HG03139 (cell line): ENCODE measurements around the gene NT5E.
"Not testable (repeated sequence)": the region's sequence is repeated elsewhere in the genome, so short reads cannot be mapped to it uniquely, and the experiment has no call there.

ENCODE experiments used
- ATAC-seq: cut with Tn5 transposase; IDR thresholded peaks from one replicate; pipeline ENCODE4 v1.9.1; 2021; ENCODE audit not compliant: unreplicated experiment

The NT5E gene

GRCh38 chr6:85484948-85485347, 35.1 kb downstream of the NT5E start:
- ATAC-seq: no peak

GRCh38 chr6:85490516-85491248, 40.8 kb downstream of the NT5E start:
- ATAC-seq: no peak

- no peak for ATAC-seq
Measured at GRCh38 chr6:85493389-85493788, 43.5 kb downstream of the NT5E start.

- no peak for ATAC-seq
Measured at GRCh38 chr6:85494547-85495536, 45.0 kb downstream of the NT5E start.

DNA sequence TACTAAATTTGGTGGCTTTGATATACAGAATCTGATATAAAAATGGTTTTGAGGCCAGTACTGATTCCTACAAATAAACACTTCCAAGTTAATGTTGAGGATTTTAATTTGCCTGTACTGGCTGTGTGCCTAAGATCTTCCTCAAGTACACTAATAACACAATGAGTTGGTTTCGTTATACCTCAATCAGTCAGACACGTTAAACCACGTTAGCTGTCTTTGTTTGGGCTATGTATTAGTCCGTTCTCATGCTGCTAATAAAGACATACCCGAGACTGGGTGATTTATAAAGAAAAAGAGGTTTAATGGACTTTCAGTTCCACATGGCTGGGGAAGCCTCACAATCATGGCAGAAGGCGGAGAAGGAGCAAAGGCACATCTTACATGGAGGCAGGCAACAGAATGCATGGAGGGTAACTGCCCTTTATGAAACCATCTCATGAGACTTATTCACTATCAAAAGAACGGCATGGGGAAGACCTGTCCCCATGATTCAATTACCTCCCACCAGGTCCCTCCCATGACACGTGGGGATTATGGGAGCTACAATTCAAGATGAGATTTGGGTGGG, 46.2 kb downstream of the NT5E start:
- ATAC-seq: no peak

DNA sequence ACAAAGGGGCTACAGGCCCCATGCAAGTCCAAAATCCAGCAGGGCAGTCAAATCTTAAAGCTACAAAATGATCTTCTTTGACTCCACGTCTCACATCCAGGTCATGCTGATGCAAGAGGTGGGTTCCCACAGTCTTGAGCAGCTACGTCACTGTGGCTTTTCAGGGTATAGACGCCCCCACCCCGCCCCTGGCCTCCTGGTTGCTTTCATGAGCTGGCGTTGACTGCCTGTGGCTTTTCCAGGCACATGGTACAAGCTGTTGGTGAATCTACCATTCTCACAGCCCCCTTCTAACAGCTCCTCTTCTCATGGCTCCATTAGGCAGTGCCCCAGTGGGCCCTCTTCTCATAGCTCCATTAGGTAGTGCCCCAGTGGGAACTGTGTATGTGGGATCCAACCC, 47.0 kb downstream of the NT5E start:
- no peak for ATAC-seq

DNA sequence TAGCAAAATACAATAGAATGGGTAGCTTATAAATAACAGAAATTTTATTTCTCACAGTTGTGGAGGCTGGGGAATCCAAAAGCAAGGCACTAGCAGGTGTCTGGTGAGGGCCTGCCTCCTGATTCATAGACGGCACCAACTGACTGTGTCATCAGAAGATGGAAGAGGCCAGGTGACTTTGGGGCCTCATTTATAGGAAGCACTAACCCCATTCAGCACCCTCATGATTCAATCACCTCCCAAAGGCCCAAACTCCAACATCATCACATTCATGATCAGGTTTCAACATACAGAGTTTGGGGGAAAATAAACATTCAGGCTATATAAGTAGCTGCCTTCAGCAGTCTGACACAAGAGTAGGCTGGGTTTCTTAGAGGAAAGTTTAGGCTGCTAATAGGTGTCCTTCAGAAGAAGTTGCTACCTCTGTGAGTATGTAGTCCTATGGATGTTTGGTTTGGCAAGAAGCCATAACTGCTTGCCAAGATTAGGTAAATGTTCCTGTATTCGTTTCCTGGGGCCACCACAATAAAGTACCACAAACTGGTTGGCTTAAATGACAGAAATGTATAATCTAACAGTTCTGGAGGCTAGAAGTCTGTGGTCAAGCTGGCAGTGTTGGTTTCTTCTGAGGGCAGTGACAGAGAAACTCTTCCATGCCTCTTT, 48.8 kb downstream of the NT5E start:
- ATAC-seq: no peak

DNA sequence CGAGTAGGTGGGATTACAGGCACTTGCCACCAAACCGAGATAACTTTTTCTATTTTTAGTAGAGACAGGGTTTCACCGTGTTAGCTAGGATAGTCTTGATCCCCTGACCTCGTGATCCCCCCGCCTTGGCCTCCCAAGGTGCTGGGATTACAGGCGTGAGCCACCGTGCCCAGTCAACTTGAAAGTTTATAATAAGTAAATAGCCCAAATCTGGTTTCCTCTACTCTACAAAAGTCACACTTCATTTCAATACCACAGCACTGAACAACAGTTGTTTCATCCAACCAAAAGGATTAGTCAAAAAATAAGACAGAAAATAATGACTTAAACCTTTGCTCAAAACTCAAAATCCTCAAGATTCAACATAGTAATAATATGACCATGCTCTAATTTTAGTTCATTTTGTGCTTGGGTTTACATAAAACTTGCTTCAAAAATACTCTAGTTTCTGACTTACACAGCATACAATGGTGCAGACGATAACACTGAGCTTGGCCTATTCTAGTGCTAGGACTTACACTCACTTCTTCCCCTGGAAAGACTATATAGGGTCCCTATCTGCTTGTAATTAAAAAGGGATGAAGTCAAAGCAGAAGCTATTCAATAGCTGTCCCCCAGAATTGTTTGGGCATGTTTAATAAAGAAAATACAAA, 56.7 kb downstream of the NT5E start:
- ATAC-seq: no peak

DNA sequence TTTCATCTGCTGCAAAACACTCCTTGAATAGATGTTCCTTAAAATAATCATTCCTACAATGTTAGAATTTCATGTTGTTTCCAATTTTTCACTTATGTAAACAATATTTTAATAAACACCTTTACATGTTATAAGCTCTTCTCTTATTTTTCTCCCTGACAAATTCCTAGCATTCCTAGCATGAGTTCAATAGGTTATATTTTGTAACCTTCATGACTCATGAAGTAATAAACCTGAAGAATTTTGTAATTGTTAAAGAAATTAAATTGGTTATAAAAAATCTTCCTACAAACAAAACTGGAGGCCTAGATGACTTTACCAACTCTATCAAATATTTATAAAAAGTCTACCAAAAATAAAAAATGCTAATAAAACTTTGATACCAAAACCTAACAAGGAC, 66.3 kb downstream of the NT5E start:
- ATAC-seq: no peak

GRCh38 chr6:85524281-85524680, 74.4 kb downstream of the NT5E start:
- not testable (repeated sequence) for ATAC-seq

GRCh38 chr6:85537055-85537494, 87.2 kb downstream of the NT5E start:
- no peak for ATAC-seq

GRCh38 chr6:85544776-85545175, 94.9 kb downstream of the NT5E start:
- ATAC-seq: no peak
